ENCODE data around the gene SYT1. TPM values are rescaled to one million over a fixed set of nuclear protein-coding genes. Genes with fewer than 3 reads are reported as not detected.

Gene SYT1
- total and polyA plus RNA-seq, 4 donors, result 0.53 to 0.84 (median 0.64) TPM

DNA sequence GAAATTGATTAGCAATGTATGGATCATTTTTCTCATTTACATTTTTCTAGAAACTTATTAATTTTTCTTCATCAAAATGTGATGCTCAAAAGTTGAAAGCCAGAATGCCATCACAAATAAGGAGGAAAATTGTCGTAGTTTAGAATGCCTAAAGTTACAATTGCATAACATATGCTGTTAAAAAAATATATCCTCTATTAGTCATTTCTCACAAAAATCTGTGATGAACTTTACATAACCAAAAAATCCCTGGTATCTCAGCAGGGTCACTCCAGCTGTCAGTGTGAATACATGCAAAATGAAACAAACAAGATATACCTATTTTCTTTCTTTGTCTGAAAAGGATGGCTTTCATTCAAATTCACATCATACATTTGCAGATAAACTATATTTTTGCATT is 467.3 kb downstream of the SYT1 start (continued):
- TF ChIP-seq, protein P1, sequence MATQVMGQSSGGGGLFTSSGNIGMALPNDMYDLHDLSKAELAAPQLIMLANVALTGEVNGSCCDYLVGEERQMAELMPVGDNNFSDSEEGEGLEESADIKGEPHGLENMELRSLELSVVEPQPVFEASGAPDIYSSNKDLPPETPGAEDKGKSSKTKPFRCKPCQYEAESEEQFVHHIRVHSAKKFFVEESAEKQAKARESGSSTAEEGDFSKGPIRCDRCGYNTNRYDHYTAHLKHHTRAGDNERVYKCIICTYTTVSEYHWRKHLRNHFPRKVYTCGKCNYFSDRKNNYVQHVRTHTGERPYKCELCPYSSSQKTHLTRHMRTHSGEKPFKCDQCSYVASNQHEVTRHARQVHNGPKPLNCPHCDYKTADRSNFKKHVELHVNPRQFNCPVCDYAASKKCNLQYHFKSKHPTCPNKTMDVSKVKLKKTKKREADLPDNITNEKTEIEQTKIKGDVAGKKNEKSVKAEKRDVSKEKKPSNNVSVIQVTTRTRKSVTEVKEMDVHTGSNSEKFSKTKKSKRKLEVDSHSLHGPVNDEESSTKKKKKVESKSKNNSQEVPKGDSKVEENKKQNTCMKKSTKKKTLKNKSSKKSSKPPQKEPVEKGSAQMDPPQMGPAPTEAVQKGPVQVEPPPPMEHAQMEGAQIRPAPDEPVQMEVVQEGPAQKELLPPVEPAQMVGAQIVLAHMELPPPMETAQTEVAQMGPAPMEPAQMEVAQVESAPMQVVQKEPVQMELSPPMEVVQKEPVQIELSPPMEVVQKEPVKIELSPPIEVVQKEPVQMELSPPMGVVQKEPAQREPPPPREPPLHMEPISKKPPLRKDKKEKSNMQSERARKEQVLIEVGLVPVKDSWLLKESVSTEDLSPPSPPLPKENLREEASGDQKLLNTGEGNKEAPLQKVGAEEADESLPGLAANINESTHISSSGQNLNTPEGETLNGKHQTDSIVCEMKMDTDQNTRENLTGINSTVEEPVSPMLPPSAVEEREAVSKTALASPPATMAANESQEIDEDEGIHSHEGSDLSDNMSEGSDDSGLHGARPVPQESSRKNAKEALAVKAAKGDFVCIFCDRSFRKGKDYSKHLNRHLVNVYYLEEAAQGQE (IDR thresholded peaks at IDR 0.05), result no peak
- TF ChIP-seq JUND (IDR thresholded peaks at IDR 0.05) (no peak), SP1 (IDR thresholded peaks at IDR 0.05) (no peak), NR2F2 (IDR thresholded peaks at IDR 0.05) (no peak), FOXA2 (IDR thresholded peaks at IDR 0.05) (no peak)
- TF ChIP-seq, protein P2, sequence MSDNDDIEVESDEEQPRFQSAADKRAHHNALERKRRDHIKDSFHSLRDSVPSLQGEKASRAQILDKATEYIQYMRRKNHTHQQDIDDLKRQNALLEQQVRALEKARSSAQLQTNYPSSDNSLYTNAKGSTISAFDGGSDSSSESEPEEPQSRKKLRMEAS (IDR thresholded peaks at IDR 0.05), result no peak
- TF ChIP-seq, protein P3, sequence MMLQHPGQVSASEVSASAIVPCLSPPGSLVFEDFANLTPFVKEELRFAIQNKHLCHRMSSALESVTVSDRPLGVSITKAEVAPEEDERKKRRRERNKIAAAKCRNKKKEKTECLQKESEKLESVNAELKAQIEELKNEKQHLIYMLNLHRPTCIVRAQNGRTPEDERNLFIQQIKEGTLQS (IDR thresholded peaks at IDR 0.05), result no peak

DNA sequence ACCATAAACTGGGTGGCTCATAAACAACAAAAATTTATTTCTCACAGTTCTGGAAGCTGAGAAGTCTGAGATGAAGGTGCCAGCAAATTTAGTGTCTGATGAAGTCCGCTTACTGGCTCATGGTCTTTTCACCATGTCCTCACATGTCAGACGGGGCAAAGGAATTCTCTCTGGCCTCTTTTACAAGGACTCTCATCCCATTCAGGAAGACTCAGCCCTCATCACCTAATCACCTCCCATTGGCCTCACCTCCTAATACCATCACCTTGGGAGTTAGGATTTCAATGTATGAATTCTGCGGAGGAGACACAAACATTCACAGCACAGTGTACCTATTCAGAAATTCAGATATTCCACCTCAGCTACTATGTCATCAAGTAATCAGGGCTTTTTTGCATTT is 468.6 kb downstream of the SYT1 start:
- Histone ChIP-seq H3K4me1 (ENCODE audit: control insufficient read depth in 4 of 4, insufficient read depth in 4 of 4, low read length in 3 of 4) (no peaks in the 10 kb centered on the region), H3K4me3 (ENCODE audit: low read depth in 1 of 3, low read length in 3 of 3) (no peak overlapping the region), H3K27ac (ENCODE audit: low read depth in 1 of 2, low read length in 2 of 2) (no peak overlapping the region), H3K9me3 (ENCODE audit: control insufficient read depth in 4 of 4, low read length in 3 of 4) (no peaks in the 10 kb centered on the region), H3K9ac (ENCODE audit: low read depth in 1 of 2, low read length in 2 of 2) (no peak overlapping the region), H3K36me3 (ENCODE audit: control insufficient read depth in 4 of 4, insufficient read depth in 3 of 4, low read depth in 1 of 4, low read length in 3 of 4) (no peaks in the 10 kb centered on the region), H3K27me3 (ENCODE audit: control insufficient read depth in 4 of 4, insufficient read depth in 4 of 4, low read length in 3 of 4) (no peaks in the 10 kb centered on the region)
- no peak for DNase-seq (ENCODE audit: low spot score)
- TF ChIP-seq SP1 (IDR thresholded peaks at IDR 0.05) (no peak), FOXA2 (IDR thresholded peaks at IDR 0.05) (no peak), NR2F2 (IDR thresholded peaks at IDR 0.05) (no peak), YY1 (IDR thresholded peaks at IDR 0.05) (no peak)
- TF ChIP-seq, protein P4, sequence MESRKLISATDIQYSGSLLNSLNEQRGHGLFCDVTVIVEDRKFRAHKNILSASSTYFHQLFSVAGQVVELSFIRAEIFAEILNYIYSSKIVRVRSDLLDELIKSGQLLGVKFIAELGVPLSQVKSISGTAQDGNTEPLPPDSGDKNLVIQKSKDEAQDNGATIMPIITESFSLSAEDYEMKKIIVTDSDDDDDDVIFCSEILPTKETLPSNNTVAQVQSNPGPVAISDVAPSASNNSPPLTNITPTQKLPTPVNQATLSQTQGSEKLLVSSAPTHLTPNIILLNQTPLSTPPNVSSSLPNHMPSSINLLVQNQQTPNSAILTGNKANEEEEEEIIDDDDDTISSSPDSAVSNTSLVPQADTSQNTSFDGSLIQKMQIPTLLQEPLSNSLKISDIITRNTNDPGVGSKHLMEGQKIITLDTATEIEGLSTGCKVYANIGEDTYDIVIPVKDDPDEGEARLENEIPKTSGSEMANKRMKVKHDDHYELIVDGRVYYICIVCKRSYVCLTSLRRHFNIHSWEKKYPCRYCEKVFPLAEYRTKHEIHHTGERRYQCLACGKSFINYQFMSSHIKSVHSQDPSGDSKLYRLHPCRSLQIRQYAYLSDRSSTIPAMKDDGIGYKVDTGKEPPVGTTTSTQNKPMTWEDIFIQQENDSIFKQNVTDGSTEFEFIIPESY (IDR thresholded peaks at IDR 0.05), result no peak
- TF ChIP-seq, protein P2 (IDR thresholded peaks at IDR 0.05), result no peak
- WGBS, result 88% methylated on average over 3 of the region's 3 CpGs

DNA sequence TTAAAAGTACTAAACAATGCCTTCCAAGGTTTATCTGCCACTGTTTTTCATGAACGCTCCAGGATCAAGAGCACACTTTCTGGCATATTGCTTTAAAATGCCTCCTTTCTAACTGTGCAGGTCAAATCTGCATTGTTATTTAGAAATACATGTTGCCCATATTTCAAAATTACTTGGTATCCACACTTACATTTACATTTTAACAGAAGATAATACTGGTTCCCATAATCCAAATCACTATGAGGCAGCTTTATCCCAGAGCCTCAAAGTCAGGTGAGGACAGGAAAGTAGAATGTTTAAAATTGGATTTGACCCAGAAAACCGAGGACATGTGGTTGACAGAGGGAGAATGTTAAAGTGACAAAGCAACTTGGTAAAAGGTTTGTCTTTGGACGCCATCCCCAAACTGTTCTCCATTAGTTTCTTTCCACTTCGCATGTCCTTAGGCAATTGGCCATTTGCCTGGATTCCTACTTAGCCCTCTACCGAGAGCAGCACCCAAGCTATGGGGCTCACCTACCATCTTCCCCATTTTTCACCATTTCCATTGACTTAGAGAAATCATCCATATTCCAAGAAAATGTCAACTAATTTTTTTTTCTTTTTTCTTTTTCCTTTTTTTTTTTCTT is 473.2 kb downstream of the SYT1 start:
- WGBS, result 83% methylated on average over 5 of the region's 5 CpGs
- no peak overlapping the region for H3K4me3 ChIP-seq (ENCODE audit: low read depth in 1 of 3, low read length in 3 of 3)
- no peak for DNase-seq (ENCODE audit: low spot score)
- H3K9me3 ChIP-seq (ENCODE audit: control insufficient read depth in 4 of 4, low read length in 3 of 4), result no peaks in the 10 kb centered on the region
- H3K4me1 ChIP-seq (ENCODE audit: control insufficient read depth in 4 of 4, insufficient read depth in 4 of 4, low read length in 3 of 4), result no peaks in the 10 kb centered on the region
- no peaks in the 10 kb centered on the region for H3K36me3 ChIP-seq (ENCODE audit: control insufficient read depth in 4 of 4, insufficient read depth in 3 of 4, low read depth in 1 of 4, low read length in 3 of 4)
- H3K9ac ChIP-seq (ENCODE audit: low read depth in 1 of 2, low read length in 2 of 2), result no peak overlapping the region
- H3K27me3 ChIP-seq (ENCODE audit: control insufficient read depth in 4 of 4, insufficient read depth in 4 of 4, low read length in 3 of 4), result no peaks in the 10 kb centered on the region
- no peak overlapping the region for H3K27ac ChIP-seq (ENCODE audit: low read depth in 1 of 2, low read length in 2 of 2)
- TF ChIP-seq, protein P5, sequence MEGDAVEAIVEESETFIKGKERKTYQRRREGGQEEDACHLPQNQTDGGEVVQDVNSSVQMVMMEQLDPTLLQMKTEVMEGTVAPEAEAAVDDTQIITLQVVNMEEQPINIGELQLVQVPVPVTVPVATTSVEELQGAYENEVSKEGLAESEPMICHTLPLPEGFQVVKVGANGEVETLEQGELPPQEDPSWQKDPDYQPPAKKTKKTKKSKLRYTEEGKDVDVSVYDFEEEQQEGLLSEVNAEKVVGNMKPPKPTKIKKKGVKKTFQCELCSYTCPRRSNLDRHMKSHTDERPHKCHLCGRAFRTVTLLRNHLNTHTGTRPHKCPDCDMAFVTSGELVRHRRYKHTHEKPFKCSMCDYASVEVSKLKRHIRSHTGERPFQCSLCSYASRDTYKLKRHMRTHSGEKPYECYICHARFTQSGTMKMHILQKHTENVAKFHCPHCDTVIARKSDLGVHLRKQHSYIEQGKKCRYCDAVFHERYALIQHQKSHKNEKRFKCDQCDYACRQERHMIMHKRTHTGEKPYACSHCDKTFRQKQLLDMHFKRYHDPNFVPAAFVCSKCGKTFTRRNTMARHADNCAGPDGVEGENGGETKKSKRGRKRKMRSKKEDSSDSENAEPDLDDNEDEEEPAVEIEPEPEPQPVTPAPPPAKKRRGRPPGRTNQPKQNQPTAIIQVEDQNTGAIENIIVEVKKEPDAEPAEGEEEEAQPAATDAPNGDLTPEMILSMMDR (IDR thresholded peaks at IDR 0.05; ENCODE audit: low read depth, low read length, missing input control), result no peak
- no peak for TF ChIP-seq RXRA (IDR thresholded peaks at IDR 0.05)
- no peak for TF ChIP-seq RAD21 (IDR thresholded peaks at IDR 0.05)
- TF ChIP-seq HNF4A (conservative IDR thresholded peaks at IDR 0.05), result no peak
- TF ChIP-seq, protein P1 (IDR thresholded peaks at IDR 0.05), result no peak
- TF ChIP-seq FOXA1 (IDR thresholded peaks at IDR 0.05), result no peak
- TF ChIP-seq NR2F2 (IDR thresholded peaks at IDR 0.05), result no peak
- TF ChIP-seq TAF1 (conservative IDR thresholded peaks at IDR 0.05), result no peak
- TF ChIP-seq, protein P3 (IDR thresholded peaks at IDR 0.05), result no peak
- no peak for TF ChIP-seq SP1 (IDR thresholded peaks at IDR 0.05)
- TF ChIP-seq GABPA (IDR thresholded peaks at IDR 0.05 in 1 of 2, conservative IDR thresholded peaks at IDR 0.05 in 1 of 2), result no peak

Measured in liver (tissue), 9 donors.